ENCODE data around the gene SHBG.

The SHBG gene

DNA sequence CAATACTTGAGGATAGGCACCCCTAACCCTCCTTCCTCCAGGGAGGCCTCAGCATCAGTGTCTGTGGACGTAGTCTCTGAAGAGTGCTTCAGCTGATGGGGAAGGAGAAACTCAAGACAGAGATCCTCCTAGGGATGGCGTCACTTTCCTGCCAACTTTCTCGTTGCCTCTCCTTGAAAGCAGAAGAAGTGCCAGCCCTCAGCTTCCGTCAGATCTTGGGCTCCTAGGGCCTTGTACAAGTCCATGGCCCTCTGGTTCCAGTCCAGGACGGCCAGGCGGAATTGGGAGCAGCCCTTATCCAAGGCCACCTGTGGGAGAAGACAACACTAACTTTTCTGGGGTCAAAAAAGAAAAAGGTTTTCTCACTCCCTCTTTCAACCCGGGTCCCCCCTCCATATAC lies 3.6 kb upstream of the SHBG start:
- TF ChIP-seq, protein P1, sequence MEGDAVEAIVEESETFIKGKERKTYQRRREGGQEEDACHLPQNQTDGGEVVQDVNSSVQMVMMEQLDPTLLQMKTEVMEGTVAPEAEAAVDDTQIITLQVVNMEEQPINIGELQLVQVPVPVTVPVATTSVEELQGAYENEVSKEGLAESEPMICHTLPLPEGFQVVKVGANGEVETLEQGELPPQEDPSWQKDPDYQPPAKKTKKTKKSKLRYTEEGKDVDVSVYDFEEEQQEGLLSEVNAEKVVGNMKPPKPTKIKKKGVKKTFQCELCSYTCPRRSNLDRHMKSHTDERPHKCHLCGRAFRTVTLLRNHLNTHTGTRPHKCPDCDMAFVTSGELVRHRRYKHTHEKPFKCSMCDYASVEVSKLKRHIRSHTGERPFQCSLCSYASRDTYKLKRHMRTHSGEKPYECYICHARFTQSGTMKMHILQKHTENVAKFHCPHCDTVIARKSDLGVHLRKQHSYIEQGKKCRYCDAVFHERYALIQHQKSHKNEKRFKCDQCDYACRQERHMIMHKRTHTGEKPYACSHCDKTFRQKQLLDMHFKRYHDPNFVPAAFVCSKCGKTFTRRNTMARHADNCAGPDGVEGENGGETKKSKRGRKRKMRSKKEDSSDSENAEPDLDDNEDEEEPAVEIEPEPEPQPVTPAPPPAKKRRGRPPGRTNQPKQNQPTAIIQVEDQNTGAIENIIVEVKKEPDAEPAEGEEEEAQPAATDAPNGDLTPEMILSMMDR (conservative IDR thresholded peaks at IDR 0.05; ENCODE audit: control insufficient read depth, insufficient read depth, low read depth, low read length), result no peak
- H3K4me3 ChIP-seq (ENCODE audit: control insufficient read depth, low read depth, low read length), result peak overlapping the region; percentile 84
- no peak for DNase-seq (ENCODE audit: low read depth)

DNA sequence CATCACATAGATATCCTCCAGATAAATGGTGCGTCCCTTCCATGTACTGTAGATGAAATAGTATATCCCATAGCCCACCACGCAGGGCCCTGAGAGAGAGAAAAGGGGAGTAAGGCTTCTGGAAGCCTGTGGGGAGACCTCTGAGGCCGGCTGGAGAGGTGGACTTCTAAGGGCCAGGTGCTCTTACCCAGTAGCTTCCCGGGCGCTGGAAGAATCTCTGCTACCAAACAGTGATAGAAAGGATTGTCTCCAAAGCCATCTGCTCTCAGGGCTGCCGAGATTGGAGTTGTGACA lies 3.0 kb upstream of the SHBG start:
- no peak for DNase-seq (ENCODE audit: low read depth)
- H3K4me3 ChIP-seq (ENCODE audit: control insufficient read depth, low read depth, low read length), result peak overlapping the region; percentile 84
- TF ChIP-seq, protein P1 (conservative IDR thresholded peaks at IDR 0.05; ENCODE audit: control insufficient read depth, insufficient read depth, low read depth, low read length), result no peak

DNA sequence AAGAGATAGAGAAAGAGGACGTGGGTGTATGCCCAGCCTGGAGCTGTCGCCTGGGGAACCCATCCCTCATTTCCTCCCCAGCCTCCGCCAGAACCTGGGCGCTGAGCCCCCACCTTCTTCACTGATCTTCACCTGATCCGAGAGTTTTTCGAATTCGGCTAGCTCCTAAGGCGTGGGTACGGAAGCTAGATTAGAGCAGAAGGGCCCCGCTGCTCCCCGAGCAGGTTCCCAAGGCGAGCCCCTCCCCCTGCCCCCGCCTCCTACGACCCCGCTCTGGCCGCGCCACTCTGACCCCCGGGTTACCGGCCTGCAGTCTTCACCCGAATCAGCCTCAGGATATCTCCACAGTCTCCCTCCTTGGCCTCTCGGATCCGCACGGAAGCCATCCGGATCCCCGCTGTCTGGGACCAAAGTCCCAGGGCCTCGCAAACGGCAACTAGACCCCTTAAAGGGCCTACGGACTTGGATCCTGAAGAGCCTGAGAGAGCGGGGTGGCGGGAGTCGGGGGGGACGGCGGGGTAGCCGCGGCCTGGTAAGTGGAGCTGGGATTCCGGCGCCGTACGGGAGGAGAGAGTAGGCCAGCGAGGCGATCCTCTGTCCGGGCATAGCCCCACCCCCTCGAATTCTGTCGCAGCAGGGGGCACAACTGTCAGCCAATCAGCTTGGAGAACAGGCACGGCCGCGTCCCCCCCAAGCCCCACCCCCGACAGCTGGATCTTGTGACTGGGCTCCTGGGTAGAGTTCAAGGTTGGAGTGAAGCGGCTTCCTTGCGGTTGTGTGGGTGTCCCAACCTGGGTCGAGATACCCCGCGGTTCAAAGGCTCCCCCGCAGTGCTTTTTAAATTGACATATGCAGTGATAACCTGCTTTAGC lies 2.4 kb upstream of the SHBG start, which contains the start of gene SAT2:
Gene SAT2 (minus strand): TSS at position 572 of the 872 bp plus-strand sequence. CDS start 186 bp downstream, at position 386.
- peak within 1 kb of the TSS; percentile 84 for H3K4me3 ChIP-seq (ENCODE audit: control insufficient read depth, low read depth, low read length)
- peak; percentile 94 for DNase-seq (ENCODE audit: low read depth)
- TF ChIP-seq, protein P1 (conservative IDR thresholded peaks at IDR 0.05; ENCODE audit: control insufficient read depth, insufficient read depth, low read depth, low read length), result no peak

DNA sequence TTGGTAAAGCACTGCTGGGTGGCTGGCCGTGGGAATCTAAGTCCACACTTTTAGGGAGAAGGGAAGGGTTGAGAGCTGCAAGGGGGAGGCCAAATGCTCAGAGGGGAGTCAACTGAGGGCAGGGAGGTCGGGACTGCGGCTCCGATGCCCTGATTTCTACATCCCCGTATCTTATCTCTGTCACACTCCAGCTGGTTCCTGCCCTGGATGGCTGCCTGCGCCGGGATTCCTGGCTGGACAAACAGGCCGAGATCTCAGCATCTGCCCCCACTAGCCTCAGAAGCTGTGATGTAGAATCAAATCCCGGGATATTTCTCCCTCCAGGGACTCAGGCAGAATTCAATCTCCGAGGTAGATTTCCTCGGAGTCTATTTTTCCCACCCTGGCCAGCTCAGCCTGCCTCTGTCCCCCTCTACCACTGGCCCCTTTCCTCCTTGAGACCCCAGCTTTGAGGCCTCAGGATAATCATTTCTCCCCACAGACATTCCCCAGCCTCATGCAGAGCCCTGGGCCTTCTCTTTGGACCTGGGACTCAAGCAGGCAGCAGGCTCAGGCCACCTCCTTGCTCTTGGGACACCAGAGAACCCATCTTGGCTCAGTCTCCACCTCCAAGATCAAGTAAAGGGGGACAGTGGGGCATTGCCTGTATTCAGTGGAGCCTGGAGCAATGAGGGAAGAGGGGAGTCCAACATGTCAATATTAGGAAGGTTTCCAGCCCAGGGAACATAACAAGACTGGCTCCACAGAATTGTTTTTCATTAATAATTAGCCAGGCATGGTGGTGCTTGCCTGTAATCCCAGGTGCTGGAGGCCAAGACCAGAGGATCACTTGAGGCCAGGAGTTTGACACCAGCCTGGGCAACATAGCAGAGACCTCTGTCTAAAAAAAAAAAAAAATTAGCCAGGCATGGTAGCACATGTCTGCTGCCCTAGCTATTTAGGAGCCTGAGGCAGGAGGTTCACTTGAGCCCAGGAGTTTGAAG lies 1.8 kb downstream of the SHBG start:
- TF ChIP-seq, protein P1 (conservative IDR thresholded peaks at IDR 0.05; ENCODE audit: control insufficient read depth, insufficient read depth, low read depth, low read length), result no peak
- H3K4me3 ChIP-seq (ENCODE audit: control insufficient read depth, low read depth, low read length), result no peak overlapping the region
- DNase-seq (ENCODE audit: low read depth), result no peak

DNA sequence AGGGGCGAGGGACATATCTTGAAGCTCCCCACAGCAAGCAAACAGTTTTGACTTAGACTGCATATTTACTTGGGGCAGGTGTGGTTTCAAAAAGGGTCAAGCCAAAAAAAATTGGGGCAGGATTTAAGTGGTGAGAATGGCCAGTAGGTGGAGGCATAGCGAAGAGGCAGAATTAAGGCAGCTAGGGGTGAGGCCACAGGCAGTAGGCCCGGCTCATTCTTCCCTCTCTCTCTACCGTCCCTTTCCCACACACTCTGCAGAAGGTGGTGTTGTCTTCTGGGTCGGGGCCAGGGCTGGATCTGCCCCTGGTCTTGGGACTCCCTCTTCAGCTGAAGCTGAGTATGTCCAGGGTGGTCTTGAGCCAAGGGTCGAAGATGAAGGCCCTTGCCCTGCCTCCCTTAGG lies 2.6 kb downstream of the SHBG start:
- no peak overlapping the region for H3K4me3 ChIP-seq (ENCODE audit: control insufficient read depth, low read depth, low read length)
- DNase-seq (ENCODE audit: low read depth), result peak; percentile 65
- TF ChIP-seq, protein P1 (conservative IDR thresholded peaks at IDR 0.05; ENCODE audit: control insufficient read depth, insufficient read depth, low read depth, low read length), result peak; percentile 62

DNA sequence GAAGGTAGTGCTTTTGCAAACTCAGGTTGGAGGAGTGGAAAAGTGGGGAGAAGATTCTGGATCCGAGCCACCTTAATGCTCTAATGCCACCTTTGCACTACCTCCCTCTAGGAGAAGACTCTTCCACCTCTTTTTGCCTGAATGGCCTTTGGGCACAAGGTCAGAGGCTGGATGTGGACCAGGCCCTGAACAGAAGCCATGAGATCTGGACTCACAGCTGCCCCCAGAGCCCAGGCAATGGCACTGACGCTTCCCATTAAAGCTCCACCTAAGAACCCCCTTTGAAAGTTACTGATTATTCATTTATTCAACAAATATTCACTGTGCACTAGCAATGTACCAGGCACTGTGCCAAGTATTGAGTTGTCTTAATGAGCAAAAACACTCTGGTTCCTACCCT lies 3.2 kb downstream of the SHBG start:
- H3K4me3 ChIP-seq (ENCODE audit: control insufficient read depth, low read depth, low read length), result no peak overlapping the region
- TF ChIP-seq, protein P1 (conservative IDR thresholded peaks at IDR 0.05; ENCODE audit: control insufficient read depth, insufficient read depth, low read depth, low read length), result no peak

More for the DNA sequence above, 3.2 kb downstream of the SHBG start:
- no peak for DNase-seq (ENCODE audit: low read depth)
